Keratinocyte (primary cell): ENCODE measurements around the gene GOLT1B. TPM values are rescaled to one million over a fixed set of nuclear protein-coding genes. Genes with fewer than 3 reads are reported as not detected.

Experiments used
- DNase-seq: peaks from one replicate; pipeline ENCODE4 v3.0.0-alpha.2; 2011; ENCODE audit warnings: low read depth, missing footprints, low spot score
- FAIRE-seq: peaks from 2 replicates; lab custom pipeline; 2011; peaks lifted over from hg19 to GRCh38; lab: Jason Lieb, UNC
- H2AFZ ChIP-seq: 2 replicates; pipeline ENCODE4 v1.6.0; 2012; ENCODE audit warnings: low read length, control low read depth, inconsistent platforms; ENCODE audit not compliant: control insufficient read depth
- H3K27ac ChIP-seq: 2 replicates; pipeline ENCODE4 v1.5.1; 2011; ENCODE audit warnings: low read length; ENCODE audit not compliant: control insufficient read depth, insufficient read depth
- H3K27me3 ChIP-seq: 3 replicates; pipeline ENCODE4 v1.6.0; 2011; ENCODE audit warnings: low read length; ENCODE audit not compliant: control insufficient read depth, insufficient read depth; ENCODE audit errors: extremely low read depth
- H3K36me3 ChIP-seq, 2 experiments: 2 replicates in 1 of 2; 3 replicates in 1 of 2; pipeline ENCODE4 v1.5.1; 2011; ENCODE audit warnings: low read length in 2 of 2, mild to moderate bottlenecking in 1 of 2; ENCODE audit not compliant: control insufficient read depth in 2 of 2, insufficient read depth in 2 of 2; ENCODE audit errors: extremely low read depth in 1 of 2
- H3K4me1 ChIP-seq: 3 replicates; pipeline ENCODE4 v1.5.1; 2011; ENCODE audit warnings: low read length; ENCODE audit not compliant: control insufficient read depth, insufficient read depth; ENCODE audit errors: extremely low read depth
- H3K4me2 ChIP-seq: 3 replicates; pipeline ENCODE4 v1.6.0; 2011; ENCODE audit warnings: low read depth, low read length; ENCODE audit not compliant: control insufficient read depth, insufficient read depth; ENCODE audit errors: extremely low read depth
- H3K4me3 ChIP-seq, 3 experiments: fragments of 200-600 bp in 1 of 3; sonication (generic) in 1 of 3; 2 replicates in 2 of 3; 3 replicates in 1 of 3; pipeline ENCODE4 v1.5.1; 2011 to 2016; ENCODE audit warnings: low read length in 3 of 3, mild to moderate bottlenecking in 3 of 3, control low read depth in 2 of 3, inconsistent platforms in 1 of 3, low read depth in 1 of 3, mixed read lengths in 1 of 3, mixed run types in 1 of 3, moderate library complexity in 1 of 3; ENCODE audit not compliant: control insufficient read depth in 2 of 3, insufficient read depth in 2 of 3; ENCODE audit errors: extremely low read depth in 1 of 3
- H3K79me2 ChIP-seq: 2 replicates; pipeline ENCODE4 v1.6.0; 2012; ENCODE audit warnings: low read length; ENCODE audit not compliant: control insufficient read depth, insufficient read depth
- H3K9ac ChIP-seq: 3 replicates; pipeline ENCODE4 v1.6.0; 2011; ENCODE audit warnings: low read length; ENCODE audit not compliant: control insufficient read depth, insufficient read depth; ENCODE audit errors: extremely low read depth
- H3K9me1 ChIP-seq: 3 replicates; pipeline ENCODE4 v1.6.0; 2011; ENCODE audit warnings: low read length; ENCODE audit not compliant: control insufficient read depth, insufficient read depth; ENCODE audit errors: extremely low read depth
- H3K9me3 ChIP-seq: 2 replicates; pipeline ENCODE4 v1.5.1; 2012; ENCODE audit warnings: low read depth, low read length; ENCODE audit not compliant: control insufficient read depth
- H4K20me1 ChIP-seq: 3 replicates; pipeline ENCODE4 v1.6.0; 2011; ENCODE audit warnings: low read length; ENCODE audit not compliant: control insufficient read depth, insufficient read depth; ENCODE audit errors: extremely low read depth
- EZH2 ChIP-seq: IDR thresholded peaks from one replicate; pipeline ENCODE4 v1.6.1; 2012; ENCODE audit warnings: inconsistent platforms, mild to moderate bottlenecking, low read length, moderate library complexity
- dilution Hi-C: fragments of 300-500 bp; cut with MboI; formaldehyde crosslinking; loops from one replicate; pipeline ENCODE4 v1.7.0; 2020; ENCODE audit warnings: low sequenced_read_pairs; ENCODE audit not compliant: extremely low pct_ligation_motif_present
- polyA plus RNA-seq, 5 experiments: library from polyadenylated mRNA; depleted of rRNA in 3 of 5; stranded (reverse) in 3 of 5; stranded (forward) in 1 of 5; unstranded in 1 of 5; fragments of >200 nt; gene quantifications; 1 replicate in 1 of 5; 2 replicates in 3 of 5; 3 replicates in 1 of 5; pipeline versions ENCODE4 v1.2.1 to v1.2.3, GENCODE V29; 2011 to 2012; ENCODE audit warnings: missing spikeins in 2 of 5, low read depth in 1 of 5, low replicate concordance in 1 of 5
- TF ChIP-seq, protein P1 (sequence below), 3 experiments: IDR thresholded peaks in 1 of 3; conservative IDR thresholded peaks in 1 of 3; optimal IDR thresholded peaks in 1 of 3; 2 replicates in 2 of 3; 3 replicates in 1 of 3; pipeline versions ENCODE3 to v1.5.1; 2011; ENCODE audit warnings: low read length in 3 of 3, mild to moderate bottlenecking in 3 of 3, moderate library complexity in 2 of 3, control low read depth in 1 of 3, inconsistent platforms in 1 of 3; ENCODE audit not compliant: insufficient read depth in 2 of 3; ENCODE audit errors: extremely low read depth in 1 of 3

Gene GOLT1B
- polyA plus RNA-seq, 1 donor (not counting 4 experiments of a cell fraction or from before 2014, with no cell fraction given) = 25.8 TPM

DNA sequence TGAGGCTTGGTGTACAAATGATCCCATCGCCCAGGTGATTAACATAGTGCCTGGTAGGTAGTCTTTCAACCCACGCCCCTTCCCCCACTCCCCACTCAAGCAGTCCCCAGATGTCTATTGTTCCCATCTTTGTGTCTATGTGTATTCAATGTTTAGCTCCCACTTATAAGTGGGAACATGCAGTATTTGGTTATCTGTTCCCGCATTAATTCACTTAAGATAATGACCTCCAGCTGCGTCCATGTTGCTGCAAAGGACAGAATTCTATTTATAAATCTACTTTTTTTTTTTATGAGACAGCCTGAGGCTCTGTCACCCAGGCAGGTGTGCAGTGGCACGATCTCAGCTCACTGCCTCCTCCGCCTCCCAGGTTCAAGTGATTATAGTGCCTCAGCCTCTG lies 40.2 kb downstream of the GOLT1B start:
- Histone ChIP-seq H3K79me2 (no peaks in the 10 kb centered on the region), H3K9ac (no peak overlapping the region), H2AFZ (no peak overlapping the region), H3K4me3 (no peak overlapping the region), H3K9me3 (no peaks in the 10 kb centered on the region), H4K20me1 (no peaks in the 10 kb centered on the region), H3K27ac (no peak overlapping the region), H3K4me1 (no peaks in the 10 kb centered on the region), H3K36me3 (no peaks in the 10 kb centered on the region), H3K9me1 (no peaks in the 10 kb centered on the region), H3K4me2 (no peak overlapping the region), H3K27me3 (no peaks in the 10 kb centered on the region)
- TF ChIP-seq, protein P1, sequence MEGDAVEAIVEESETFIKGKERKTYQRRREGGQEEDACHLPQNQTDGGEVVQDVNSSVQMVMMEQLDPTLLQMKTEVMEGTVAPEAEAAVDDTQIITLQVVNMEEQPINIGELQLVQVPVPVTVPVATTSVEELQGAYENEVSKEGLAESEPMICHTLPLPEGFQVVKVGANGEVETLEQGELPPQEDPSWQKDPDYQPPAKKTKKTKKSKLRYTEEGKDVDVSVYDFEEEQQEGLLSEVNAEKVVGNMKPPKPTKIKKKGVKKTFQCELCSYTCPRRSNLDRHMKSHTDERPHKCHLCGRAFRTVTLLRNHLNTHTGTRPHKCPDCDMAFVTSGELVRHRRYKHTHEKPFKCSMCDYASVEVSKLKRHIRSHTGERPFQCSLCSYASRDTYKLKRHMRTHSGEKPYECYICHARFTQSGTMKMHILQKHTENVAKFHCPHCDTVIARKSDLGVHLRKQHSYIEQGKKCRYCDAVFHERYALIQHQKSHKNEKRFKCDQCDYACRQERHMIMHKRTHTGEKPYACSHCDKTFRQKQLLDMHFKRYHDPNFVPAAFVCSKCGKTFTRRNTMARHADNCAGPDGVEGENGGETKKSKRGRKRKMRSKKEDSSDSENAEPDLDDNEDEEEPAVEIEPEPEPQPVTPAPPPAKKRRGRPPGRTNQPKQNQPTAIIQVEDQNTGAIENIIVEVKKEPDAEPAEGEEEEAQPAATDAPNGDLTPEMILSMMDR (optimal IDR thresholded peaks at IDR 0.05 in 1 of 3, IDR thresholded peaks at IDR 0.05 in 1 of 3, conservative IDR thresholded peaks at IDR 0.05 in 1 of 3; ENCODE audit: extremely low read depth in 1 of 3, insufficient read depth in 2 of 3, low read length in 3 of 3) = no peak
- TF ChIP-seq EZH2 = no peak
- DNase-seq = no peak
- FAIRE-seq = no peak
- dilution Hi-C loops = no loop called here

DNA sequence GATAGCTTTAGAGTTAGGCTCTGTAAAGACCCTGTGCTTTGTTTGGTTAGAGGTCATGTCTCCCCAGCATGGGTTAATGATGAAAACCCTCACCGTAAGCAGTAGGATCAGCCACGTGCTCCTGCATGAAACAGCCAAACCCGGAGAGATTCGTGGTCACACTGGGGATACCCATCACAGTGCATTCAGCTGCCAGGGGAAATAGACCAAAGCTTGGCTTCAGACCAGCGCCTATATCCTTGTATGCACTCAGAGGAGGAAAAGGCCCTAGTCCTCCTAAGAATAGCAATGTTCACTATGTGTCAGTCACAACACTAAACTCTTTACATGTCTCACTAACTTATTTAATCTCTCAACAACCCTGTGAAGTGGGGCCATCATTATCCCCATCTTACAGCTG lies 40.8 kb downstream of the GOLT1B start:
- Histone ChIP-seq H3K4me1 (no peaks in the 10 kb centered on the region), H3K9me3 (no peaks in the 10 kb centered on the region), H3K9ac (no peak overlapping the region), H3K79me2 (no peaks in the 10 kb centered on the region), H2AFZ (no peak overlapping the region), H3K9me1 (no peaks in the 10 kb centered on the region), H3K27me3 (no peaks in the 10 kb centered on the region), H3K4me2 (no peak overlapping the region), H4K20me1 (no peaks in the 10 kb centered on the region), H3K36me3 (no peaks in the 10 kb centered on the region), H3K4me3 (no peak overlapping the region), H3K27ac (no peak overlapping the region)
- FAIRE-seq (no peak), DNase-seq (no peak)
- dilution Hi-C loops = no loop called here
- TF ChIP-seq, protein P1 (optimal IDR thresholded peaks at IDR 0.05 in 1 of 3, IDR thresholded peaks at IDR 0.05 in 1 of 3, conservative IDR thresholded peaks at IDR 0.05 in 1 of 3; ENCODE audit: extremely low read depth in 1 of 3, insufficient read depth in 2 of 3, low read length in 3 of 3) = no peak
- no peak for TF ChIP-seq EZH2
